ENCODE data around the gene ZNF407. TPM values are rescaled to one million over a fixed set of nuclear protein-coding genes. Genes with fewer than 3 reads are reported as not detected.

The ZNF407 gene
- total and polyA plus RNA-seq, 11 donors = 3.8 to 14.7 (median 11.5) TPM

GRCh38 chr18:74573053-74573452 is 24.6 kb upstream of the ZNF407 start:
- intact Hi-C loops (cut with DNase I) = no loop called here
- no peak for DNase-seq

DNA sequence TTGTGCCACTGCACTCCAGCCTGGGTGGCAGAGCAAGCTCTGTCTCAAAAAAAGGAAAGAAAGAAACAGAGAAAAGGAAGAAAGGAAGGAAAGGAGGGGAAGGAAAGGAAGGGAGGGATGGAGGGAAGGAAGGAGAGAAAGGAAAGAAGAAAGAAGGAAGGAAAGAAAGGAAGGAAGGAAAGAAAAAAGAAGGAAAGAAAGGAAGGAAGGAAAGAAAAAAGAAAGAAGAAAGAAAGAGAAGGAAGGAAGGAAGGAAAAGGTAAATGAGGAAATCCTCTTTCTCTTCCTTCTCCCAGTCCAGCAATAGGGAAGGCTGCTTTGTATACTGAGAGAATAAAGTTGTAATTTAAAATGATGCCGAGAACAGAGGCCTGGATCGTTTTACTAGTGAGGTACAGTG is 22.8 kb upstream of the ZNF407 start:
- peaks cover 0 to 8% (median 0%) of the 10 kb centered on the region in 12 donors for H3K4me1 ChIP-seq
- no peaks in the 10 kb centered on the region for H3K9me3 ChIP-seq
- no peak overlapping the region for H3K4me3 ChIP-seq
- WGBS, 4 donors = 48 to 76% (median 62%) methylated on average over 2 of the region's 2 CpGs
- ATAC-seq = no peak
- no peak overlapping the region for H3K27ac ChIP-seq
- no peaks in the 10 kb centered on the region for H3K27me3 ChIP-seq
- intact Hi-C loops (cut with DNase I) = no loop called here
- no peak for DNase-seq
- no peaks in the 10 kb centered on the region for H3K36me3 ChIP-seq
- TF ChIP-seq POLR2A (IDR thresholded peaks at IDR 0.05) = no peak
- TF ChIP-seq, protein P1, sequence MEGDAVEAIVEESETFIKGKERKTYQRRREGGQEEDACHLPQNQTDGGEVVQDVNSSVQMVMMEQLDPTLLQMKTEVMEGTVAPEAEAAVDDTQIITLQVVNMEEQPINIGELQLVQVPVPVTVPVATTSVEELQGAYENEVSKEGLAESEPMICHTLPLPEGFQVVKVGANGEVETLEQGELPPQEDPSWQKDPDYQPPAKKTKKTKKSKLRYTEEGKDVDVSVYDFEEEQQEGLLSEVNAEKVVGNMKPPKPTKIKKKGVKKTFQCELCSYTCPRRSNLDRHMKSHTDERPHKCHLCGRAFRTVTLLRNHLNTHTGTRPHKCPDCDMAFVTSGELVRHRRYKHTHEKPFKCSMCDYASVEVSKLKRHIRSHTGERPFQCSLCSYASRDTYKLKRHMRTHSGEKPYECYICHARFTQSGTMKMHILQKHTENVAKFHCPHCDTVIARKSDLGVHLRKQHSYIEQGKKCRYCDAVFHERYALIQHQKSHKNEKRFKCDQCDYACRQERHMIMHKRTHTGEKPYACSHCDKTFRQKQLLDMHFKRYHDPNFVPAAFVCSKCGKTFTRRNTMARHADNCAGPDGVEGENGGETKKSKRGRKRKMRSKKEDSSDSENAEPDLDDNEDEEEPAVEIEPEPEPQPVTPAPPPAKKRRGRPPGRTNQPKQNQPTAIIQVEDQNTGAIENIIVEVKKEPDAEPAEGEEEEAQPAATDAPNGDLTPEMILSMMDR (IDR thresholded peaks at IDR 0.05) = no peak

More at GRCh38 chr18:74573053-74573452, 24.6 kb upstream of the ZNF407 start:
- TF ChIP-seq, protein P1 (IDR thresholded peaks at IDR 0.05) = no peak
- TF ChIP-seq POLR2A (IDR thresholded peaks at IDR 0.05) = no peak
- Histone ChIP-seq H3K4me3 (no peak overlapping the region), H3K27ac (no peak overlapping the region), H3K36me3 (no peaks in the 10 kb centered on the region), H3K9me3 (no peaks in the 10 kb centered on the region), H3K4me1 (peaks cover 0 to 8% (median 0%) of the 10 kb centered on the region in 12 donors), H3K27me3 (no peaks in the 10 kb centered on the region)
- ATAC-seq = no peak

DNA sequence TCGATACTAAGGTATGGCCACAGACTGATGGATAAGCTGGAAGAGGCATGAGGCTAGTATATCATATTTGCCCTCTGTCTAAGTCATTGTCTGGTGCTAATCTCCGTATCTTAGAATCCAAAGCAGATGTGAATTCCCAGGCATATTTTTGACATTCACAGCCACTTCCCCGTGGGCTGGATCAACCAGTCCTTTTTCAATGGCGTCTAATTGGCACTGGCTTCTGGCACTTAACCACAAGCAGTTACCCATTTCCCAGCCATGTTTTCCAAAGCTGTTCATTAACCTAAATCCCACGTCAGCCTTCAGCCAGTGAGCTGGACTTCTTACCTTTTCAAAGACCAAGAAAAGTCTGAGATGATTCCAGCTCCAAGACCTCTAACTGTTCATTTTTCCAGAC is 20.7 kb upstream of the ZNF407 start:
- H3K4me1 ChIP-seq = peaks cover 0 to 10% (median 4%) of the 10 kb centered on the region in 12 donors
- DNase-seq (no peak), ATAC-seq (no peak)
- intact Hi-C loops (cut with DNase I) = no loop called here
- no peak overlapping the region for H3K4me3 ChIP-seq
- TF ChIP-seq, protein P1 (IDR thresholded peaks at IDR 0.05) = no peak
- no peak for TF ChIP-seq POLR2A (IDR thresholded peaks at IDR 0.05)
- WGBS, 4 donors = 61 to 81% (median 73%) methylated on average over 5 of the region's 5 CpGs
- no peaks in the 10 kb centered on the region for H3K27me3 ChIP-seq
- H3K36me3 ChIP-seq = no peaks in the 10 kb centered on the region
- no peak overlapping the region for H3K27ac ChIP-seq
- no peaks in the 10 kb centered on the region for H3K9me3 ChIP-seq

DNA sequence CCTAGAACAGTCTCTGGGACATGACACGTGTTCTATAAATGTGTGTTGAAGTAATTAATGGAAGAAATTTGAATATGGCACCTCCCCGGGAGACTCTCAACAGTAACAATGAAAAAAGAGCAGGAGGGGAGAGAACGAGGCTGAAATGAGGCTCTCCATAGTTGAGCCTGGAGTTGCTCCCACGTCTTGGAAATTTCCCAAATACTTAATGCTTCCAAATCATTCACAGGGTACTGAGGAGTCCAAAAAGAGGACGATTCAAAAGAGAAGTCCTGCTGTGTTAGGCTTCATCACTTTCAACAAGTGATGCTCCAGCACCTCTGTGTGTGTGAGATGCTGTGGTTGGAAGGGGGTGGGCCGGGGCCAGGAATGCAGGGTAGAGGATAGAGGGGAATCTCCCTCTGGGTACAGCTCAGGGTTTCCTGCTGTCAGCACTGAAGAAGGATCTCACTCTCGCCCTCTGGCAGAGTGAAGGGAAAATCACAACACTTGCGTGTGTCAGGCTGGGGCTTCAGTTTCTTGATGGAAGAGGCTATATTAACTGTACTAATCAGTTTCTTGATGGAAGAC is 18.1 kb upstream of the ZNF407 start:
- intact Hi-C loops (cut with DNase I) = no loop called here
- H3K27ac ChIP-seq = no peak overlapping the region
- TF ChIP-seq POLR2A (IDR thresholded peaks at IDR 0.05) = no peak
- TF ChIP-seq, protein P1 (IDR thresholded peaks at IDR 0.05) = no peak
- ATAC-seq (peak in 1 of 4 donors; percentile 27), DNase-seq (no peak)
- H3K36me3 ChIP-seq = no peaks in the 10 kb centered on the region
- H3K4me3 ChIP-seq = no peak overlapping the region
- 18 to 33% (median 29%) methylated on average over 8 of the region's 8 CpGs for WGBS, 4 donors
- H3K27me3 ChIP-seq = no peaks in the 10 kb centered on the region
- no peaks in the 10 kb centered on the region for H3K9me3 ChIP-seq
- peaks cover 0 to 10% (median 3%) of the 10 kb centered on the region in 12 donors for H3K4me1 ChIP-seq

All from heart left ventricle (tissue), 16 donors.